Endothelial cell of umbilical vein (primary cell): ENCODE measurements around the gene TRIM34.

Experiments used
- CTCF ChIP-seq, 2 donors: IDR thresholded peaks; 1 replicate in 1 of 2; 2 replicates in 1 of 2; pipeline ENCODE4 v1.5.1; 2011; ENCODE audit warnings: low read length in 2 of 2, mild to moderate bottlenecking in 2 of 2, moderate library complexity in 2 of 2, control low read depth in 1 of 2, inconsistent platforms in 1 of 2, low read depth in 1 of 2; ENCODE audit not compliant: insufficient read depth in 1 of 2; ENCODE audit errors: extremely low read depth in 1 of 2
- POLR2A ChIP-seq: IDR thresholded peaks from 2 replicates; pipeline ENCODE4 v1.6.1; 2012; ENCODE audit warnings: low read depth, mild to moderate bottlenecking, control low read depth, low read length

GRCh38 chr11:5610446-5610845, 14.4 kb upstream of the TRIM34 start:
- no peak for TF ChIP-seq CTCF (IDR thresholded peaks at IDR 0.05; ENCODE audit: extremely low read depth in 1 of 2, insufficient read depth in 1 of 2, low read depth in 1 of 2, low read length in 2 of 2)
- TF ChIP-seq POLR2A: no peak
